NCI-H2227 (cell line): Measurements from ENCODE around the gene WDR5B.
A peak's percentile ranks its signal among the peaks of the same experiment; 100 is the strongest.
"Not testable (repeated sequence)": the region's sequence is repeated elsewhere in the genome, so short reads cannot be mapped to it uniquely, and the experiment has no call there.

Source experiments
- DNase-seq: peaks from one replicate; lab custom pipeline; 2025; ENCODE audit not compliant: unreplicated experiment; lab: John Stamatoyannopoulos, UW

WDR5B gene

DNA sequence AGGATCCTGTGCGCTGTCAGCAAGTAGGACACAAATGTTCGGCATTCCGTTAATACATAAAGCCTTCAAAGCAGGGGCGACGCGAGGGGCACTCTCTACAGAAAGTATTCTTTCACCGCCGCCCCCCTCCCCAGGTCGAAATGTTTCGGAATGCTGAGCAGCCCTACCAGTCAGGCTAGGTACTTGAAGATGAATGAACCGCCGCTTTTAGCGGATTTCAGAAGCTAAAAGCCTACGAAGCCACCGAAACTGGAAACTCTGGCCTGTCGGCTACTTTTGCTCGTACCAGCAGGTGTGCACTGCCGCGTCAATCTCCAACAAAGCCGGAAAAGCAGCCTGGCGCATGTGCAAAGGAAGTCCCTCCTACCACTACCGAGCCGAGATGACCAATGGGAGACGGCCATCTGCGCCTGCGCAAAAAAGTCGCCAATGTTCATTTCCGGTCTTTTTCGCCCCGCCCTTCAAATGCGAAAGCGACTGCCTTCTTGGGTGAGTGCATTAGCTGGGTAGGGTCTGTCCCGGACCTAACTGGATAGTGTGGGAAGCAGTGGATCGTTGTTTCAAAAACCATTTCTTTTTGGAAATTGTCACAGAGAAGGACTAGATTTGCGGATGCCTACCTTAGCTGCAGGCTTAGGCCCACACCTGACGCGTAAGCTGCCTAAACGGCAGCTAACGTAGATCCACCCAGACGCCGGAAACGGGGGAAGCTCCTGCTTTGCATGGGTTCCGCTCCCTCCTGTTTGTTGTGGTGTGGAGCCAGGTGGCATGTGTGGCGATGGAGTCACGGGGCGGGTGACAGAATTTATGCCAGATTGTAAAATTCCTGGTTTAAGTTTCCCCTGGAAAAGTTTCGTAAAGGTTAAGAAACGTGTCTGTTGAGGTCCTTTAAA is at the start of gene WDR5B:
Gene WDR5B (minus strand): TSS at position 301 of the 893 bp plus-strand sequence. CDS start 534 bp downstream, outside the sequence.
- DNase-seq = no peak

DNA sequence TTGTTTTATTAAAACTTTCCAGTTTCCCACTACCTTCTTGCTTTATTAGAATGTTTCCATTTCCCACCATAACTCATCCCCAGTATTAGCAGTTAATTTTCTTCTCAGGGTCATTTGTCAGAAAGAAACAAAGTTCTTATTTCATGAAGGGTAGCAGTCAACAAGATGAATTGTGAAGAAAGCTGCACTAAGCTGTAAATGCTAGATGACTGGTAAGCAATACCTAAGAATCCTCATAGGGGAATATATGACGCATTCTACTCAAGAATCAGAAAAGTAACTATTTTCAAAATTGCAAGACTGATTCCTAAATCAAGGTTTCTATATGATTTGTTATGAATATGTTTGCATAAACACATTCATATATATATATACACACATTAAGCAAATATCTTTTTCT is 48.8 kb upstream of the WDR5B start:
- no peak for DNase-seq

DNA sequence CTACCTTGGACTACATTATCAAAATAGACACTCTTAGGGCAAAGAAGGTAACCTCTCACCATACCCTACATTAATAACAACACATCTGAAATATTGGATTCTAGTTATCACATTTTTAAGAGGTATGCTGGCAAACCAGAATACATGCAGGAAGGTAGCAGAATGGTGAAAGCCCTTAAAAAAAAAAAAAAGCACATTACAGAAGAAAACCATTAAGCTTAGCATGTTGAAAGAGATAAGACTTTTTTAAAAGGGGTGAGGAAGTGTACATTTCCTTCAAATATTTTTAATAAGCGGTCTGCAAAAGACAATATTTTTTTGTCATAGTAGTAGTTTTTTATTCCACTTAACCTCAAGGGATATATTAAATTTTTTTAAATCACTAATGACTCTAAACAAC is 46.5 kb upstream of the WDR5B start:
- no peak for DNase-seq

DNA sequence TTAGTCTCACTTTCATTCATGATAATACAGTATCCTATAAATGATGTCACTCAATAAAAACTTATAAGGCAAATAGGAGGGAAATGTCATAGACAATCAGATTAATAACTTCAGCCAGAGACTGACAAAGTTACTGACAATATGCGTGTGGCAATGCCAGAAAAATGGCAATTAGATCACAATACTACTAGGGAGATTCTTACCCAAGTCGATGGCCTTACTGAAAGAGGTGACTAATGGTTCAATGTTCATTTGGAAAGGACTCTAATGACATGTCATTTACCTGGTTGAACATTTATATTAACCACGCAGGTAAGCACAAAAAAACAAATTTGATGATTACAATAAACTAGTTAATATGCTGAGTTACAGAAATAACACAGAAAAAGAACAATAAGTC is 45.9 kb upstream of the WDR5B start:
- no peak for DNase-seq

DNA sequence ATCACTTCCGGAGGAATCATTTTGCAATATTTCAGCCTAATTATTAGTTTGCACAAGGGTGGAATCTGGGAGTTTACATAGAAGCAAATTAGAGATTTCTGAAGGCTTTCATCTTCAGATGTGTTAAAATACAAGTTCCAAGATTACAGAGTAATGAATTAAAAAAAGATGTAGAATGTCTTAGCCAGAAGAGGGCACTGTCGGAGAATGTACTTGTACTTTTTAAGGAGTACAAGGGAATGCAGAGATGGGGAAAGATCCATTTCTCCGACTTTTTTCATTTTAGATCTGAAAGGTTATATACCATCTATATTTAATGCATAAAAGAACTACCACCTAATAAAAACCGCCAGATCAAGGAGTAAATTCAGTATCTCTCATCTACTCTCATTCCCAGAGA is 43.1 kb upstream of the WDR5B start:
- DNase-seq = peak; percentile 8

DNA sequence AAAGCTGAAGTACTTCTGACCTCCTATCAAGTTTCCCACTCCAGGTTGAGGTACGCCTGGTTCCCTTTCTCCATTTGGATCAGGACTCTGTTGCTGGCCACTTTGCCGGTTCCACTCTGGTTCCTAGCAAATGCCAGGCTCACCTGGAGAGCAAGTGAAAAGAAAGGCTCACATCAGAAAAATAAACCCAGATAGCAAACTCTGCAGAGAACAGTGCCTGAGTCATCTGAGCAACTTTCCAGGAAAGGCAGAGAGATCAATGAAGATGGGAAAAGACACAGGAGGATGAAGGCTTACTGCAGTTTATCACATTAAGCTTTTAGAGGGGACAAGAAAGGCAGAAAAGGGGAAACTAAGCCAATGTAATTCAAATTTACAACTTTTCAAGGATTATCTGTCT is 41.8 kb upstream of the WDR5B start:
- DNase-seq = no peak

DNA sequence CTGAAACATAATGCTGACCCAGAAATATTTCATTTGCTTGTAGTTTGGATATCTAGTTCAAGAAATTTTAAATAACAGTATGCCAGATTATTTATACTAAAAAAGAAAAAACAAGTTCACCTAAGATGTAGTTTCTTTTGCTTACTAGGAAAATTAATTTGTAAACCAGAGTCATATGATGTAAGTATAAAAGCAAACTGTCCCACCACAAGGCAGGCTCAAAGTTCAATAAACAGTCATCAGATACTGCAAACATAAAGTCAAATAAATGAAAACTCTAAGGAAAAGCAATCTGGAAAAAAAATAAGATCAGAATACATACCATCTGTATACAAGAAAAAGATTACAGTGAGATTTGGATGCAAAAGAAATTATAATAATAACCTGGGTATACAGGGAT is 40.2 kb upstream of the WDR5B start:
- no peak for DNase-seq

DNA sequence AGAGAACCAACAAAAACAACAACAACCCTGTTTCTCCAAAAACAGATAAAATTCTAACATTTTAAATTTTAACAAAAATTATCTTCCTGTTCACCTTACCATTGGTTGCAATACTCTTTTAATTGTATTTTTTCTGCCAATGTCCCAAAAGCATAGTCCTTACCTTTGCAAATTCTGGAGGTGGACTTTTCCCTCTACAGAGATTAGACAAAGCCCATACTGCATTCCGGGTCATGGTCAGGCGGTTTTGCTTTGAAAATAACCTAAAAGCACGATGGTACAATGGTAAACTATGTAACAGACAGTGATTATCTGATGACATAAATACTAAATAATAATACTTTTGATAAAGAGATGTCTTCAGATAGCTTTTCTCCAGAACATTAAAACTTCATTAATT is 35.5 kb upstream of the WDR5B start:
- DNase-seq = no peak

DNA sequence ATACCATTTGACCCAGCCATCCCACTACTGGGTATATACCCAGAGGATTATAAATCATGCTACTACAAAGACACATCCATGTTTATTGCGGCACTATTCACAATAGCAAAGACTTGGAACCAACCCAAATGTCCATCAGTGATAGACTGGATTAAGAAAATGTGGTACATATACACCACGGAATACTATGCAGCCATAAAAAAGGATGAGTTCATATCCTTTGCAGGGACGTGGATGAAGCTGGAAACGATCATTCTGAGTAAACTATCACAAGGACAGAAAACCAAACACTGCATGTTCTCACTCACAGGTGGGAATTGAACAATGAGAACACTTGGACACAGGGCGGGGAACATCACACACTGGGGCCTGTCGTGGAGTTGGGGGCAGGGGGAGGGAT is 32.4 kb upstream of the WDR5B start:
- DNase-seq = not testable (repeated sequence)

DNA sequence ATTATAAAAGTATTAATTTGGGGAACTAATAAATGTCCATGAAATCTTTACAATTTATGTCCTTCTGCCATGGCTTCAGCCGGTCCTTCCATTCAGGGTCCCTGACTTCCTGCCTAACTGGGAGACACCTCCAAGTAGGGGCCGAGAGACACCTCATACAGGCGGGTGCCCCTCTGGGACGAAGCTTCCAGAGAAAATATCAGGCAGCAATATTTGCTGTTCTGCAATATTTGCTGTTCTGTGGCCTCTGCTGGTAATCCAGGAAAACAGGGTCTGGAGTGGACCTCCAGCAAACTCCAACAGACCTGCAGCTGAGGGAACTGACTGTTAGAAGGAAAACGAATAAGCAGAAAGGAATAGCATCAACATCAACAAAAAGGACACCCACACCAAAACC is 28.6 kb upstream of the WDR5B start:
- not testable (repeated sequence) for DNase-seq

DNA sequence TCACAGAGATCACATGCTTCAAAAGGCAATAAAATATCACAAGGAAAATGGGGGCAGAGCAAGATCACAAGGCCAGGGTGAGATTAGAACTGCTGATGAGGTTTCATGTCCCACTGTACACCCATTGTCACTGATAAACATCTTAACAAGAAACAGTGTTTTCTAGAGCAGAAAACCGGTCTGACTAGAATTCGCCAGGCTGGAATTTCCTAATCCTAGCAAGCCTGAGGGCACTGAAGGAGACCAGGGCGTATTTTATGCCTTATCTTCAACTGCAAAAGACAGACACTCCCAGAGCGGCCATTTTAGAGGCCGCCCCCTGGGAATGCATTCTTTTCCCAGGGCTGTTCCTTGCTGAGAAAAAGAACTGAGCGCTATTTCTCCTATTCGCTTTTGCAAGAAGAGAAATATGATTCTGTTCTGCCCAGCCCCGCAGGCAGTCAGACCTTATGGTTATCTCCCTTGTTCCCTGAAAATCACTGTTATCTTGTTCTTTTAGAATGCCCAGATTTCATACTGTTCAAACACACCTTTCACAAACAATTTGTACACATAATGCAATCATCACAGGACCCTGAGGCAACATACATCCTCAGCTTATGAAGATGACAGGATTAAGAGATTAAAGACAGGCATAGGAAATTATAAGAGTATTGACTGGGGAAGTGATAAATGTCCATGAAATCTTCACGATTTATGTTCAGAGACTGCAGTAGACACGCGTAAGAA is 28.1 kb upstream of the WDR5B start:
- DNase-seq = not testable (repeated sequence)

DNA sequence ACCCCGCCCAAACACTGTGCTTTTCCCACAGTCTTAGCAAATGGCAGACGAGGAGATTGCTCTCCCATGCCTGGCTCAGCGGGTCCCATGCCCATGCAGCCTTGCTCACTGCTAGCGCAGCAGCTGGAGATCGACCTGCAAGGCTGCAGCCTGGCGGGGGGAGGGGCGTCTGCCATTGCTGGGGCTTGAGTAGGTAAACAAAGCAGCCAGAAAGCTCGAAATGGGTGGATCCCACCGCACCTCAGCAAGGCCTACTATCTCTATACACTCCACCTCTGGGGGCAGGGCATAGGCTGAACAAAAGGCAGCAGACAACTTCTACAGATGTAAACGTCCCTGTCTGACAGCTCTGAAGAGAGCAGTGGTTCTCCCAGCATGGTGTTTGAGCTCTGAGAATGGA is 27.2 kb upstream of the WDR5B start:
- peak; percentile 20 for DNase-seq

DNA sequence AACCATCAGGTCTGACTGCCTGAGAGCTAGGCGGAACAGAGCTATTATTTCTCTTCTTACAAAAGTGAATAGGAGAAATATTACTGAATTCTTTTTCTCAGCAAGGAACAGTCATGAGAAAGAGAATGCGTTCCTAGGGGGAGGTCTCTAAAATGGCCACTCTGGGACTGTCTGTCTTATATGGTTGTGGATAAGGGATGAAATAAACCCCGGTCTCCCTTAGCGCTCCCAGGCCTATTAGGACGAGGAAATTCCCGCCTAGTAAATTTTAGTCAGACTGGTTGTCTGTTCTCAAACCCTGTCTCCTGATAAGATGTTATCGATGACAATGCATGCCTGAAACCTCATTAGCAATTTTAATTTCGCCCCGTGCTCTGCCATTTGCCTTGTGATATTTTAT is 20.1 kb upstream of the WDR5B start:
- DNase-seq = no peak

DNA sequence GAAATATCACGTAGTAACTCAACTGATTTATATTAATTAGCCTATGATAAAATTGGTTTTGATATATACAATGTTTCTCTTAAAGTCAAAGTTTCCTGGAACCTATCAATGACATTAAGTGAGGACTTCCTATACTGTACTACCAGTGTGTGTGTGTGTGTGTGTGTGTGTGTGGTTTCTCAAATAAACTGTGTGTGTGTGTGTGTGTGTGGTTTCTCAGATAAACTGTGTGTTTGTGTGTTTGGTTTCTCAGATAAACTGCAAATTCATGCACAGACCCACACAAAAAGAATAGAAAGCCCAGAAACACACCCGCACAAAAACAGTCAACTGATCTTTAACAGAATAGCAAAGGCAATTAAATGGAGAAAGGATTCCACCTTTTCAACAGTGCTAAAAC is 14.5 kb upstream of the WDR5B start:
- no peak for DNase-seq

DNA sequence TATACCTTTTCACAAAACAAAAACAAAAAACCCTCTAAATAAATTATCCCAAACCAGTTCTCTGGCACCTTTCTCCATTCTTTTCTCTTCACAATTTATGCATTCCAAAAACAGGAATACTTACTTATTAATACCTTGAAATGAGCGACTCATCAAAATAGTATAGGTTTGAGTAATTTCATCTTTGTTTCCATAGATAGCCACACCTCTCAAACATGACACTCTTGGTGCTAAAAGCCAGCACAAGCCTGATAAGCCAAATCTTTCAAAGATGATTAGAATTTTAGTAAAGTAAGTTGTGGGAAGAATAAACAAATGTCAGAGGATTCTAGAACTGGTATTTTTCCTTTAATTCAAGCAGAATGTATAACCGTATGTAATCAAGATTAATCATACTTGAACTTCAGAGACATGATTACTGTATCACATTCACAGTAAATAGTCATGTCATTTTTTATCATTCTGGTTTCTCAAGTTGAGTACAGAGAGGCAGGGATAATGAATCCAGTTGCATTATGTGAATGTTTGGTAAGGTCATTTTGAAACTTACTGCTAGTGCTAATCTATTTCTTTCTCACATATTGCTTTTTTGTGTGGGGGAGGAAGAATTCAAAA is 12.1 kb upstream of the WDR5B start:
- no peak for DNase-seq

DNA sequence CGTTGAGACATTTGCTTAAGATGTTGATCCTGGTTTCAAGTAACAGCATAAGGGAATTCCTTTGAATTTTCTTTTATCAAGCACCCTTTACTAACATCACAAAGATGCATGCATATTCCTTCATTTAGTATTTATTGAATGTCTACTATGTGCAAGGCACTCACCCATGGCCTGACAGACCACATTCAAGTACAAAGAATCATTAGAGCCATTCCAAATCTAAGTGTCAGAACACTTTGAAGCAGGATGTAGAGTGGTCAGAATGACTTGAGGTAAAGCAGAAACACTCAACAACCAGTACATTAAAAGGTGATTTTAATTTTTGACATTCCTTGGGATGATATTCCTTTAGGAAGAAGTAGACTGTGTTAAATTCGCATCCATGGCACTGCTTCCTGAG is 6.0 kb upstream of the WDR5B start:
- no peak for DNase-seq

DNA sequence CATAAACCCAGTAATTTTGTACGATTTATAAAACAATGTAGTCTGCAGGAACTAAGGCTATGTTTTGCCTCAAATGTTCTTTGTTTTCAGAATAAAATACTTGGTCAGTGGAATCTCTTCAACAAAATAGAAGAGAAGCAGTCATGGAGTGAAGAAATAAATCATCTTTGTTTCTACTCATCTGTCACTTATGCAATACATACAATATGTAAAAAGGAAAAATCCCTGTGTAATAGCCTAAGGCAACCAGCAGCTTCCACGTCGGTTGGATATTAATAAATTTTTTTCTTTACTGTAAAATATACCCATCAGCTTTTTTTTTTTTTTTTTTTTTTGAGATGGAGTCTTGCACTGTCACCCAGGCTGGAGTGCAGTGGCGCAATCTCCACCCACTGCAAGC is 5.2 kb upstream of the WDR5B start:
- DNase-seq = no peak

DNA sequence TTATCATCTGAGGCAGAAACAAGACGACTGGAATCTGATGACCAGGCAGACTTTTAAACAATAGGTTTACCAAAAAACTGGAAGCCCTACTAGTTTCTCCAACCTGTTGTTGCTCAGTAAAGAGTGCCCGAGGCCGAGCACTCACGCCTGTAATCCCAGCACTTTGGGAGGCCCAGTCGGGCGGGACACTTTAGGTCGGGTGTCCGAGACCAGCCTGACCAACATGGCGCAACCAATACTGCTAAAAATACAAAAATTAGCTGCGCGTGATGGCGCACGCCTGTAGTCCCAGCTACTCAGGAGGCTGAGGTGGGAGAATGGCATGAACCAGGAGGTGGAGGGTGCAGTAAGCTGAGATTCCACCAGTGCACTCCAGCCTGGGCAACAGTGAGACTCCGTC is 1.1 kb upstream of the WDR5B start:
- DNase-seq = no peak

DNA sequence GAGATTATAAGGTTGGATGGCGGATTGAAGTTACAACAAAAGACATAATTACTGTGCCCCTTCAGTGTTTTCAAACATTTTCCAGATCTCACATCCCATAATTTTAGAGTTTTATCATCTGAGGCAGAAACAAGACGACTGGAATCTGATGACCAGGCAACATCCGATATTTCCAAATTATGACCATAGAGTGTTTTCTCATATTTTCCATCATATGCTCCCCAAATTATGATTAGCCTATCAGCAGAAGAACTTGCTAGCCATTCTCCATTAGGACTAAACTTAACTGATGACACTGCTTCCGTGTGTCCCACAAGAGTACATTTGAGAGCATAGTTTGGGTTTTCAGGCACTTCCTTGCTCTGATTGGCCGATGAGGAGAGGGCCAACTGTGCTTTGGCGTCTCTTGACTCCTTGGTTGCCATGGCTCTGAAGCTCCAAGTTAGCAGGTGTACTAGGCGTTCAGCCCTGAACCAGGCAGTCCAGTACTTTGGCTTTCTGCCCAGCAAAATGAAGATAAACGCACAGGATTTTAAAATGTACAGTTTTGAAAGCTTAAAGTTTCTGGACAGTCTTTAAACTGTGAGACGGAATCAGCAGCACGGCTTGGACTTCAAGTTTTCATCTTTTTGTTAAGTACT is 638 bp downstream of the WDR5B start:
- no peak for DNase-seq

DNA sequence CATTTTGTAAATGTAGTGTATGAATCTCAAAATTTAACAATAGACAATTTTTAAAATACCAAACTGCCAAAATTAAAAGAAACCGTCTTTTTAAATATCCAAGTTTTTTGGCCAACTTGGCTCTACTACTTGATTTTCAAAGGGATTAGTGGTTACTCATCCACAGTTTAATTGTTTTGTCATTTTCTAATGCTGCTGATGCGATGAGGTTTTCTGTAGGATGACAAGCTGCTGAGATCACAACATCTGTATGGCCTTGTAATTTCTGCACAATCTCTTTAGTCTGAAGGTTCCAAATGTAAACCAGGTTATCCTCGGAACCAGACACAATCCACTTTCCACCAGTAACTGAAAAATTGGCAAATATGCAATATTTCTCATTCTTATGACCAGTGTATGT is 1.5 kb downstream of the WDR5B start:
- no peak for DNase-seq

DNA sequence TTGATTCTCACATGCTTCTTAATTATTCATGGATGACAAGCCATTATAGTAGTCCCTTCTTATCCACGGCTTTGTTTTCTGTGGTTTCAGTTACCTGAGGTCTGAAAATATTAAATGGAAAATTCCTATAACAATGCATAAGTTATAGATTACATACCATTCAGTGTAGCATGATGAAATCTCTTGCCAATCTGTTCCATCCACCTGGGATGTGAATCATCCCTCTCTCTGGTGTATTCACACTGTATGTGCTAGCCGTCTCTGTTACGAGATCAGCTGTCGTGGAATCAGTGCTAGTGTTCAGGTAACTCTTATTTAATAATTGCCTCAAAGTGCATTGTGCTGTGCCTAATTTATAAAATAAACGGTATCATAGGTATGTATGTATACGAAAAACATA is 5.2 kb downstream of the WDR5B start:
- no peak for DNase-seq

DNA sequence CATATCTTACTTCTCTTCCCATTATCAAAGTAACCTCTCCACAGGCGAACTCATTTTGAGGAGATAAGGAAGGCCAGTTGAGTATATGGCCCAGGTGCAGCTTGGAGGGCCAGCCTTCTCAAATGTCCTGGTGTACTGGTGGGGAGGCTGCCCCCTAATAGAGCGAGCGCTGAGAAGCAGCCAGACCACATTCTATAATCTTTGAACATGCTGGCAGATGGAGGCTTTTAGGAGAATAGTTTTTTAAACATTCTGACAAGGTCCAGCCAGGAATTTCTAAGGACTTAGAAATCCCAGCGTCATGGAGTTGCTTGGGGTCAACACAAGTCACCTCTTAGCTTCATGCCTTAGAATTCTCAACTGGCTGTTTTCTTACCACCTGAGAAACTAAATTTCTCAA is 5.8 kb downstream of the WDR5B start:
- no peak for DNase-seq
